ENCODE data around the gene BDKRB1.

Gene BDKRB1

GRCh38 chr14:96279564-96279963 is 23.6 kb downstream of the BDKRB1 start:
- in situ Hi-C loops (cut with HindIII; ENCODE audit: low pct_unique_long_range_greater_than_20kb, low sequenced_read_pairs), result loop anchor here (25.0 kb wide), 1 partner anchor 167 kb away; no protein-coding TSS in a partner anchor
- no peak for TF ChIP-seq JUND (IDR thresholded peaks at IDR 0.05; ENCODE audit: low read depth)
- no peak for DNase-seq (ENCODE audit: low read depth in 1 of 2, low spot score in 1 of 2)

GRCh38 chr14:96280104-96280503 is 24.1 kb downstream of the BDKRB1 start:
- no peak for TF ChIP-seq JUND (IDR thresholded peaks at IDR 0.05; ENCODE audit: low read depth)
- no peak for DNase-seq (ENCODE audit: low read depth in 1 of 2, low spot score in 1 of 2)
- in situ Hi-C loops (cut with HindIII; ENCODE audit: low pct_unique_long_range_greater_than_20kb, low sequenced_read_pairs), result loop anchor here (25.0 kb wide), 1 partner anchor 168 kb away; no protein-coding TSS in a partner anchor

- DNase-seq (ENCODE audit: low read depth in 1 of 2, low spot score in 1 of 2), result peak in 1 of 2 experiments; percentile 58
- in situ Hi-C loops (cut with HindIII; ENCODE audit: low pct_unique_long_range_greater_than_20kb, low sequenced_read_pairs), result loop anchor here (25.0 kb wide), 1 partner anchor 169 kb away; no protein-coding TSS in a partner anchor
- no peak for TF ChIP-seq JUND (IDR thresholded peaks at IDR 0.05; ENCODE audit: low read depth)
Observed at GRCh38 chr14:96281486-96281885, 25.5 kb downstream of the BDKRB1 start.

GRCh38 chr14:96284008-96284407 is 28.0 kb downstream of the BDKRB1 start:
- in situ Hi-C loops (cut with HindIII; ENCODE audit: low pct_unique_long_range_greater_than_20kb, low sequenced_read_pairs), result loop anchor here (25.0 kb wide), 1 partner anchor 172 kb away; no protein-coding TSS in a partner anchor
- no peak for DNase-seq (ENCODE audit: low read depth in 1 of 2, low spot score in 1 of 2)
- TF ChIP-seq JUND (IDR thresholded peaks at IDR 0.05; ENCODE audit: low read depth), result no peak

- TF ChIP-seq JUND (IDR thresholded peaks at IDR 0.05; ENCODE audit: low read depth), result no peak
- no peak for DNase-seq (ENCODE audit: low read depth in 1 of 2, low spot score in 1 of 2)
- in situ Hi-C loops (cut with HindIII; ENCODE audit: low pct_unique_long_range_greater_than_20kb, low sequenced_read_pairs), result loop anchor here (25.0 kb wide), 1 partner anchor 172 kb away; no protein-coding TSS in a partner anchor
Observed at GRCh38 chr14:96284430-96284829, 28.4 kb downstream of the BDKRB1 start.

- TF ChIP-seq JUND (IDR thresholded peaks at IDR 0.05; ENCODE audit: low read depth), result no peak
- in situ Hi-C loops (cut with HindIII; ENCODE audit: low pct_unique_long_range_greater_than_20kb, low sequenced_read_pairs), result loop anchor here (25.0 kb wide), 1 partner anchor 173 kb away; no protein-coding TSS in a partner anchor
- no peak for DNase-seq (ENCODE audit: low read depth in 1 of 2, low spot score in 1 of 2)
Observed at GRCh38 chr14:96285667-96286066, 29.7 kb downstream of the BDKRB1 start.

GRCh38 chr14:96286251-96286650 is 30.2 kb downstream of the BDKRB1 start:
- no peak for TF ChIP-seq JUND (IDR thresholded peaks at IDR 0.05; ENCODE audit: low read depth)
- in situ Hi-C loops (cut with HindIII; ENCODE audit: low pct_unique_long_range_greater_than_20kb, low sequenced_read_pairs), result loop anchor here (25.0 kb wide), 1 partner anchor 174 kb away; no protein-coding TSS in a partner anchor

GRCh38 chr14:96287856-96288255 is 31.8 kb downstream of the BDKRB1 start:
- in situ Hi-C loops (cut with HindIII; ENCODE audit: low pct_unique_long_range_greater_than_20kb, low sequenced_read_pairs), result loop anchor here (25.0 kb wide), 1 partner anchor 176 kb away; no protein-coding TSS in a partner anchor
- DNase-seq (ENCODE audit: low read depth in 1 of 2, low spot score in 1 of 2), result no peak
- TF ChIP-seq JUND (IDR thresholded peaks at IDR 0.05; ENCODE audit: low read depth), result no peak

More at GRCh38 chr14:96286251-96286650, 30.2 kb downstream of the BDKRB1 start:
- DNase-seq (ENCODE audit: low read depth in 1 of 2, low spot score in 1 of 2), result no peak

- no peak for TF ChIP-seq JUND (IDR thresholded peaks at IDR 0.05; ENCODE audit: low read depth)
- in situ Hi-C loops (cut with HindIII; ENCODE audit: low pct_unique_long_range_greater_than_20kb, low sequenced_read_pairs), result loop anchor here (25.0 kb wide), 1 partner anchor 182 kb away; no protein-coding TSS in a partner anchor
- DNase-seq (ENCODE audit: low read depth in 1 of 2, low spot score in 1 of 2), result no peak
Observed at GRCh38 chr14:96294246-96294645, 38.2 kb downstream of the BDKRB1 start.

GRCh38 chr14:96297000-96297399 is 41.0 kb downstream of the BDKRB1 start:
- TF ChIP-seq JUND (IDR thresholded peaks at IDR 0.05; ENCODE audit: low read depth), result no peak
- in situ Hi-C loops (cut with HindIII; ENCODE audit: low pct_unique_long_range_greater_than_20kb, low sequenced_read_pairs), result loop anchor here (25.0 kb wide), 1 partner anchor 185 kb away; no protein-coding TSS in a partner anchor
- DNase-seq (ENCODE audit: low read depth in 1 of 2, low spot score in 1 of 2), result peak in 1 of 2 experiments; percentile 39

- no peak for TF ChIP-seq JUND (IDR thresholded peaks at IDR 0.05; ENCODE audit: low read depth)
- in situ Hi-C loops (cut with HindIII; ENCODE audit: low pct_unique_long_range_greater_than_20kb, low sequenced_read_pairs), result loop anchor here (25.0 kb wide), 1 partner anchor 186 kb away; no protein-coding TSS in a partner anchor
- no peak for DNase-seq (ENCODE audit: low read depth in 1 of 2, low spot score in 1 of 2)
Observed at GRCh38 chr14:96297997-96298515, 42.0 kb downstream of the BDKRB1 start.

- no peak for DNase-seq (ENCODE audit: low read depth in 1 of 2, low spot score in 1 of 2)
- TF ChIP-seq JUND (IDR thresholded peaks at IDR 0.05; ENCODE audit: low read depth), result no peak
- in situ Hi-C loops (cut with HindIII; ENCODE audit: low pct_unique_long_range_greater_than_20kb, low sequenced_read_pairs), result loop anchor here (25.0 kb wide), 1 partner anchor 187 kb away; no protein-coding TSS in a partner anchor
Observed at GRCh38 chr14:96299441-96299840, 43.4 kb downstream of the BDKRB1 start.

GRCh38 chr14:96303981-96304380 is 48.0 kb downstream of the BDKRB1 start:
- in situ Hi-C loops (cut with HindIII; ENCODE audit: low pct_unique_long_range_greater_than_20kb, low sequenced_read_pairs), result no loop called here
- DNase-seq (ENCODE audit: low read depth in 1 of 2, low spot score in 1 of 2), result no peak
- TF ChIP-seq JUND (IDR thresholded peaks at IDR 0.05; ENCODE audit: low read depth), result no peak
